Stimulated activated CD4-positive, alpha-beta T cell treated with anti-CD3 and anti-CD28 coated beads, TNF-alpha, amount 100 ng/mL, for 4 hours (primary cell): ENCODE measurements around the gene SERF1B.
"Not testable (repeated sequence)": the region's sequence is repeated elsewhere in the genome, so short reads cannot be mapped to it uniquely, and the experiment has no call there.

Experiments
- DNase-seq, 3 experiments: peaks; one replicate each; pipeline ENCODE4 v3.0.0-alpha.2; 2020; ENCODE audit warnings: low read depth in 3 of 3

SERF1B gene

DNA sequence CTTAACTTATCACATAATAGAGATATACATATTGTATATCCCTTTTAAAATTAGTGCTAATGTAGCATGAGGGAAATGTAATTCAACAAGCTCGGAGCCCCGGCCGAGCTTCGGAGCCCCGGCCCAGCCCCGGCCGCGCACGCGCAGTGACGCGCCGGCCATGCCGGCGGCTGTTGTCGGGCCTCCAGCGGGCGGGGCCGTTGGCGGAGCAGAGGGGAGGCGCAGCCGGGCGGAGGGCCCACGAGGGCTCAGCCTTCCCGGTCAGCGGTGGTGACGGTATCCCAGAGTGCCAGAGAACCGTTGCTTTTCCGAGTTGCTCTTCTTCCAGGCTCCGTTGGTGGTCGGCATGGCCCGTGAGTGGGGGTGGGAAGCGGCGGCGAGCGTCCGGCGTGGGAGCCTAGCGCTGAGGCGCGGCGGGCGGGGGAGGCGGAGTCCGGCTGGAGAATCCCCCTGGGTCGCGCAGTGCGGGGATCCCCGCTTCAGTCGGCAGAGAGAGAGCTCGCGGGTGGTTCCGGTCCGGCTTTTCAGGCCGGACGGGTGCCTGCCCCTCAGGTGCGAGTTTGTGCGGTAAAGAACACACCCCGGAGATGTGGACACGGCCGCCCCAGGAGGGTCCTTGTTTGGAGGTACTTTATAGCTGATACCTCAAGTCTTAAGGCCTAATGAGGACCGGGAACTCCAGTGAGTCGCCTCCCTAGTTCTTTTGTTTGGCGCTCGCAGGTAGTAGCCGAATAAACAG is at the start of gene SERF1B:
Gene SERF1B, plus strand, starts transcription at position 146 of the 739 bp plus-strand sequence. Its CDS starts 201 bp downstream, at position 347.
- DNase-seq, result not testable (repeated sequence)

DNA sequence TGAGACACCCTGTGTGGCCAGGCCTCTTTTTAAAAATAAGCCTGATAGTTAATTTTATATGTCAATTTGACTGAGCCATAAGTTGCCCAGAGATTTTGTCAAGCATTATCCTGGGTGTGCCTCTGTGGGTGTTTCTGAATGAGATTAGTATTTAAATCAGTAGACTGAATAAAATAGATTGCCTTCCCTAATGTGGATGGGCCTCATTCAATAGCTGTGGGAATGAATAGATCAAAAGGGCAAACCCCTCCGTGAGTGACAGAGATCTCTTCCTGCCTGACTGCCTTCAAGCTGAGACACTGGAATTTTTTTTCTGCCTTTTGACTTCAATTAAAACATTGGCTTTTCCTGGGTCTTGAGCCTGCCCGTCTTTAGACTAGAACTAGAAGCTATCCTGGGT is 33.3 kb upstream of the SERF1B start:
- not testable (repeated sequence) for DNase-seq

DNA sequence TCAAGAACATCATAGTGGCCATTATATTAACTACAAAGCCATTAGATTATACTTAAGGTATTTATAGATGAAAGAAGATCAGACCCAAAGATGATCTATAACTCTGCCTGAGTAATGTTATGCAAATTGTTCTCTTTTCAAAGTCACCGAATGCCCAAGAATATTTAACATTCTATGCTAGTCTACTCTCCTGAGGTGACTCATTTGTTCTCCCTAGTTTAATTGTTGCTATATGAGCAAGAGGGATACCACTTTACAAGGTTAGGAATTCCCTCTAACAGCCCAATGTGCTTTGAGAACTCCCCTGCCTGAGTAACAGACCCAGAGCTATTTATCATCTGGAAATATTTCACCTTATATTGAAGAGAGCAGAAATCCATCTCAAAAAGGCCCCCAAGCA is 29.5 kb upstream of the SERF1B start:
- DNase-seq, result not testable (repeated sequence)

DNA sequence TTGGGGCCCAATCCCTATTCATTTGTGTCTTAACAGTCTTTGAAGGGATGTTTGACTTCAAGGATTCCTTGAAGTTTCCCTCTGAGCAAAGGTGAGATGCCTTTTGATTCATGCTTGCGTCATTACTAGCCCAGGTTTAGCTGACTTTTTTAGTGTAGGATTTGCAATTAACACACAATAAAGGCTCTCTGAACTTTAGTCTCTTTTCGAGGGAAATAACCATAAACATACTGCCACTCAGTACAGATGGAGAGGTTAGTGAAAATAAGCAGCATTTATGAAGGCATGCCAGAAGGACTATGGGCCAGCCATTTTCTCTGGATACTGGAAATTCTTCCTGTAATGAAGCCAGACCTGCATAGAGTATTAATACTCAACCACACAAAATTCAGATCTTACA is 4.4 kb upstream of the SERF1B start:
- not testable (repeated sequence) for DNase-seq

DNA sequence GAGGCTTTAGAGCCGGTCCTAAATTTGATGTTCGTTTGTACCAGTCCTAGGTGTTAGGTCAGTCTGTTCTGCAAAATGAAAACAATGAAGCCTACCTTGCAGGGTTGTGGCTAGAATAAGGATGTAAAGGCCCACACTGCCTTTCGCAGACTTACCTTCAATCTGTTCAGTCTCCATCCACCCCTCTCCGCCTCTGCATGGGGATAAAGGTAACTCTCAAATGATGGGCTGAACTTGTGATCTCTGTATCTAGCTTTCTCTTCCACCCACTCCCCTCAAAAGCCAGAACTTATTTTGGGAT is 744 bp downstream of the SERF1B start:
- DNase-seq, result not testable (repeated sequence)

GRCh38 chr5:70031204-70031603 is 6.2 kb downstream of the SERF1B start:
- DNase-seq, result not testable (repeated sequence)

DNA sequence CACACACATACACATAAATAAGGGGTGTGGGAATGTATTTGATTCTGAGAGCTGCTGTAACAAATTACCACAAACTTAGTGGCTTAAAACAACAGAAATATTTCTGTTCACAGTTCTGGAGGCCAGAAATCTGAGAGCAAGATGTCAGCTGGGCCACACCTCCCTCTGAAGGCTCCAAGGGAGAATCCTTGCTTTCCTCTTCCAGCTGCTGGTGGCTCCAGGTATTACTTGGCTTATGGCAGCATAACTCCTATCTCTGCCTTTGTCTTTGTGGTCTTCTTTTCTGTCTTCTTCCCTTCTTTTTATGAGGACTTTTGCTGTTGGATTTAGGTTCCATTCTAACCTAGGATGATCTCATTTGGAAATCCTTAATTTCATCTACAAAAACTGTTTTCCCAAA is 16.4 kb downstream of the SERF1B start:
- DNase-seq, result not testable (repeated sequence)

- DNase-seq, result not testable (repeated sequence)
These were observed 24.7 kb downstream of the SERF1B start for GRCh38 chr5:70049790-70050142.

DNA sequence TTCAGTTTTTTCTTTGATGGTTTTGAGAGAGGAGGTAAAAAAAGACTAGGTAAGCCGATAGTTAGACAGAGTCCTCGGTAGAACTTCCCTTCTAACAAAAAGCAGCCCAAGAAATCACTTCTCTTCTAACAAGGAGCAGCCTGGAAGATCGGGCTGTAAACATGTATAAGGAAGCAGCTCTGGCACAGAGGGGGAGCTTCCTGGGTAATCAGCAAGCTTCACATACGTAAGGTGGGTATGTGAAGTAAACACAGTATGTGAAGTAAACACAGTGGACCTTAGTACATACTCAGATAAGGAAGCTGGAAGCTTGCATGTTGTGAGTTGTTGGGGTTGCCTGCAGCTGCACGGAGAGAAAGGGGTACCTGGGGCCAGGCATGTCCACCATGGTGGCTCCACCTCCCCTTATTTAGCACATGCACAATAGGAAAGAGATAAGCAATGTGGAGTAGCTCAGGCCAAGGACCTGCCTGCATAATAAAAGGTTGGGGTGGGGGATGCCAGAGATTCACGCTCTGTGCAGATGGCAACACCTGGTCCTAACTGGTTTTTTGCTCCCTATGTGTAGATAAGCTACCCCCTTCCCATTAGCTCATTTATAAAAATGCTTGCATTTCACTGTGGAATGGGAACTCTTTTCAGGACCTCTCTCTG is 31.4 kb downstream of the SERF1B start:
- DNase-seq, result not testable (repeated sequence)

DNA sequence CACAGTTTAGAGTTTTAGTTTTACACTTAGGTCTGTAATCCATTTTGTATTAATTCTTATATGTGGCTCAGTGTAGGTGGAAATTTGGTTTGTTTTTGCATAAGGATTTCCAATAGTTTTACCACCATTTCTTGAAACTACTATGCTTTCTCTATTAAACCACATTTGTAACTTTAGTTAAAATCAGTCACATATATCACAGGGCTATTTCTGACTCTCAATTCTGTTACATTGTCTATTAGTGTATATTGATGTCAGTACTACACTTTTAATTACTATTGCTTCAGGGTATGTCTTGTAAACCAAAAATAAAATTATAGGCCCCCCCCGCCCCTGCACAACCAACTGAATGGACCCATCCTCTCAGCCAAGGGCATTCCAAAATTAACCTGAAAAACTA is 32.1 kb downstream of the SERF1B start:
- not testable (repeated sequence) for DNase-seq

- DNase-seq, result not testable (repeated sequence)
These were observed 52.6 kb downstream of the SERF1B start for GRCh38 chr5:70077632-70078031.

GRCh38 chr5:70088907-70089464 is 63.9 kb downstream of the SERF1B start:
- not testable (repeated sequence) for DNase-seq

DNA sequence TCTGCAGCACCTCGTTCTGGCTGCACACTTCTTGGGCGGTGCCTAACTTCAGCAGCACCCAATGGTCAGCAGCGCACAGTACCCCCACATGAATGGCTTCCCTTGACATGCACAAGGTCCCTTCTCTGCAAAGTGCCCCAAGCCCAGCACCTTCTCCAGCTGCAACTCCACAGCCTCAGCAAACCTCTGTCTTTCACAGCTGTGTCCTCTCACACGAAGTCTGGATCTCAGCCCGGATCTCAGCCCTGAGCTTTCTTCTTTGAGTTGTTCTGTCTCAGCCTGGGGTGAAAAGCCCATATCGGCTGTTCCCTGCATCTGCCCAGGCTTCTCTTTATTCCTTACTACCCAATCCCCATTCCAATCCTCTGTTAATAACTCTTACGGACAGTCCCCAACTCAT is 66.7 kb downstream of the SERF1B start:
- DNase-seq, result not testable (repeated sequence)
